Lower lobe of right lung (tissue), 2 donors: ENCODE measurements around the gene ATP5PD. TPM values are rescaled to one million over a fixed set of nuclear protein-coding genes. Genes with fewer than 3 reads are reported as not detected.

Experiments used
- ATAC-seq, 2 donors: fragments of 200-7000 bp; cut with Tn5 transposase; one replicate each; pipeline ENCODE4 v1.9.1; 2020 to 2022; ENCODE audit warnings: mild to moderate bottlenecking in 2 of 2, moderate library complexity in 2 of 2
- DNase-seq: peaks from one replicate; pipeline ENCODE4 v3.0.0-alpha.2; 2020
- H3K27ac ChIP-seq: fragments of 200-600 bp; one replicate; pipeline ENCODE4 v1.8.0; 2022
- H3K27me3 ChIP-seq: fragments of 200-600 bp; one replicate; pipeline ENCODE4 v1.8.0; 2022; ENCODE audit warnings: low read depth
- H3K36me3 ChIP-seq: fragments of 200-600 bp; one replicate; pipeline ENCODE4 v1.8.0; 2022; ENCODE audit warnings: mild to moderate bottlenecking
- H3K4me1 ChIP-seq: fragments of 200-600 bp; one replicate; pipeline ENCODE4 v1.8.0; 2022
- H3K4me3 ChIP-seq: fragments of 200-600 bp; one replicate; pipeline ENCODE4 v1.8.0; 2022; ENCODE audit warnings: mild to moderate bottlenecking
- H3K9me3 ChIP-seq: fragments of 200-600 bp; one replicate; pipeline ENCODE4 v1.8.0; 2022
- intact Hi-C: fragments of 100-400 bp; cut with DNase I; formaldehyde crosslinking; loops from one replicate; pipeline ENCODE4 v1.11.0; 2022
- total RNA-seq: library from RNA; stranded (reverse); fragmentation: NEBNext Ultra II Directional; extraction: Animal tissue kit (Norgen Biotek cat#: 25700); gene quantifications from one replicate; pipeline ENCODE4 v1.2.1, GENCODE V29; 2021
- TF ChIP-seq, protein P1 (sequence below): fragments of 200-600 bp; IDR thresholded peaks from one replicate; pipeline ENCODE4 v1.8.0; 2022; ENCODE audit warnings: antibody characterized with exemption, mild to moderate bottlenecking
- donor health status: DM: no; HTN: yes; CAD: no; lungs with severe emphysema.

Gene ATP5PD
- total RNA-seq, 1 donor from 2014 or later = 171 TPM

DNA sequence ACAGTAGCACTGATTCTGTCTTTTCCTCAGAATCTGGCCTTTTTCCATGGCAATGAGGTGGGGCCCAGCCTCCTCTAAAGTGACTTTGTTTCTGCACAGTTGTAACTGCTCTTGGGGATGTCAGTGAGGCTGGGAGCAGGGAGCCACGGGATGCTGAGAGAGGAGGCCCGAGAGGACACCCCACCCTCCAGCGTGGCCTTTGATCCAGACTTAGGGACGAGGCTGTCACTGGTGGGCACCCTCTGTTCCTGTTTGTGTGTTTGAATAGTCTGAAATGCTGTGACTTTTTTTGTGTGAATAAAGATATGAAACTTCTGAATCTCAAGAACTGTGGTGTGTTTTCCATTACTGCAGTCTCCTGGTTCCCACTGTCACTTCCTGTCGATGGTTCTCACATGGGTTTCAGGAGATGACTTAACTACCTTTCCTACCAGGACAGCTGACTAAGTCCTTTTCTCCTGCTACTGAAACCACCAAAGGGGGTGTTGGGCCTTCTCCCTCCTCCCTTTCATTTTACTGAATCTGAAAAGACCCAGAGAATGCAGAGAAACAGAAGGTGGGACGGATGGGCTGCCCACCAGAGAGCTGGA lies 18.9 kb upstream of the ATP5PD start:
- H3K4me3 ChIP-seq = no peak overlapping the region
- ATAC-seq (no peak), DNase-seq (no peak)
- intact Hi-C loops = no loop called here
- H3K27ac ChIP-seq = no peak overlapping the region
- H3K36me3 ChIP-seq = peaks cover 42% of the 10 kb centered on the region
- no peaks in the 10 kb centered on the region for H3K27me3 ChIP-seq
- TF ChIP-seq, protein P1, sequence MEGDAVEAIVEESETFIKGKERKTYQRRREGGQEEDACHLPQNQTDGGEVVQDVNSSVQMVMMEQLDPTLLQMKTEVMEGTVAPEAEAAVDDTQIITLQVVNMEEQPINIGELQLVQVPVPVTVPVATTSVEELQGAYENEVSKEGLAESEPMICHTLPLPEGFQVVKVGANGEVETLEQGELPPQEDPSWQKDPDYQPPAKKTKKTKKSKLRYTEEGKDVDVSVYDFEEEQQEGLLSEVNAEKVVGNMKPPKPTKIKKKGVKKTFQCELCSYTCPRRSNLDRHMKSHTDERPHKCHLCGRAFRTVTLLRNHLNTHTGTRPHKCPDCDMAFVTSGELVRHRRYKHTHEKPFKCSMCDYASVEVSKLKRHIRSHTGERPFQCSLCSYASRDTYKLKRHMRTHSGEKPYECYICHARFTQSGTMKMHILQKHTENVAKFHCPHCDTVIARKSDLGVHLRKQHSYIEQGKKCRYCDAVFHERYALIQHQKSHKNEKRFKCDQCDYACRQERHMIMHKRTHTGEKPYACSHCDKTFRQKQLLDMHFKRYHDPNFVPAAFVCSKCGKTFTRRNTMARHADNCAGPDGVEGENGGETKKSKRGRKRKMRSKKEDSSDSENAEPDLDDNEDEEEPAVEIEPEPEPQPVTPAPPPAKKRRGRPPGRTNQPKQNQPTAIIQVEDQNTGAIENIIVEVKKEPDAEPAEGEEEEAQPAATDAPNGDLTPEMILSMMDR = no peak
- no peaks in the 10 kb centered on the region for H3K4me1 ChIP-seq
- no peaks in the 10 kb centered on the region for H3K9me3 ChIP-seq

DNA sequence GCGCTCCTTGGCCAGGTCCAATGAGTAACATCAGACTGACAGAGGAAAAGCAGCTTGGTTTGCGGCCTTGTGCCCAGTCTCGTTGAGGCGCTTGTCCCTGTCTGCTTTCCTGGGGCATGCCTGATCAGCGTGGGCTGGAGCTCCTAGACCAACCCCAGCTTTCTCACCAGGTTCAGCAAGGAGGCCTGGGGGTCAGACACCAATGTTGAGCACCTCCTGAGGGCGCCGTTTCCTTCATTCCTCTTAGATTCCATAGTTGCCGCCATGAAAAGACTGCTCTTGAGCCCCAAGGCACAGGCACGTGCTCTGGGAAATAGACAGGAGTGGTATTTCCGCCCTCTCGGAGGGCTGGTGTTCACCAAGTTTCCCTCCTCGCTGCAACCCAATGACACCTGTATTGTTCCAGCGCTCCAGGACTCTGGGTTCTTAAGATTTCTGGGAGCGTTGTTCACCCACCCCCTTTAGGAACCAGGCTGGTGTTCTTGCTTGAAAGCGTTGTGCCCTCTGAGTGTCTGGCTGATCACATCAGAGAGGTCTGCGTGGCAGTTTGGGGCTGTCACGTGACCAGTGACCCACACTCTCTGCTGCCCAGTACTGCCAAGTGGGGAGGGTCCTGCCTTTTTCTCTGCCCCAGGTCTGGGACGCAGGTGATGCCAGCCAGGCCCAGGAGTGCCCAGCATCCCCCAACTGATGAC lies 18.2 kb upstream of the ATP5PD start:
- peaks cover 47% of the 10 kb centered on the region for H3K36me3 ChIP-seq
- no peaks in the 10 kb centered on the region for H3K9me3 ChIP-seq
- no peaks in the 10 kb centered on the region for H3K27me3 ChIP-seq
- DNase-seq (no peak), ATAC-seq (no peak)
- peaks cover 5% of the 10 kb centered on the region for H3K4me1 ChIP-seq
- intact Hi-C loops = no loop called here
- TF ChIP-seq, protein P1 = no peak
- no peak overlapping the region for H3K4me3 ChIP-seq
- no peak overlapping the region for H3K27ac ChIP-seq

DNA sequence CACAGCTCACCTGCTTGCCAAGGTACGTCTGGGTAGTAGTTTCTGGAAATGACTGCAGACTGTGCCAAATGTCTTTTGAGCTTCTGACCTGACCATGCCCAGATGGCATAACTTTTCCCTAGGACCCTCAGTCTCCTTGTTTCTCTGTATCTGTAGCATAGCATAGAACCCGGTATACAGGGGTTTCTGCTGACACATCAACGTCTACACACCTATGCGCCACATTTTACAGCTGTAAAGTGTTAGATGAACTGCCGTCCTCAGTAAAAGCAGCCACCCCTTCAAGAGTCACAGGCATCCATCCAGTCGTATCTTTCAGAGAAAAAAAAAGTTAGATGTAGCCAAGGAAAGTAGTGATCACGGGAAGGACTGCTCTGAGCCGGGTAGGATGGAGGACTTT lies 17.7 kb upstream of the ATP5PD start:
- H3K27me3 ChIP-seq = no peaks in the 10 kb centered on the region
- no peak for DNase-seq
- peaks cover 53% of the 10 kb centered on the region for H3K36me3 ChIP-seq
- no peak overlapping the region for H3K4me3 ChIP-seq
- H3K4me1 ChIP-seq = peaks cover 10% of the 10 kb centered on the region
- ATAC-seq = no peak
- TF ChIP-seq, protein P1 = no peak
- H3K9me3 ChIP-seq = no peaks in the 10 kb centered on the region
- H3K27ac ChIP-seq = no peak overlapping the region
- intact Hi-C loops = no loop called here

DNA sequence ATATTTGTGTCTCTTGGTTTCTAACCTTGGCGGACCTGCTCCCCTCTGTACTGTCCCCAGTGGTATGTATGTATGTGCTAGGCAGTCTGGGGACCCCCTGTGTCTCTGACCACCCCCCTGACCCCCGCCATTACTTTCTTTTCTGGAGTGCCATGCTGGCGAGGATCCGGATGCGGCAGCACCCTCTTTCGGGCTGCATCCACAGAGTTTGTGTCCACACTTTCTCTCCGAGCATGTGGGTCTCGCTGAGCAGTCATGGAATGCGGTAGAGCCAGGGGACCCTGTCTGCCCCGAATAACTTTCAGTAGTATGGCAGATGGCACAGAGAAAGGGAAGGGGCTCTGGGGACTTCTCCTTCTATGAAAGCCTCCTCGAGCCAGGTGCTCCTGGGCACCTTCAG lies 17.3 kb upstream of the ATP5PD start:
- DNase-seq = no peak
- intact Hi-C loops = no loop called here
- Histone ChIP-seq H3K4me3 (no peak overlapping the region), H3K27me3 (no peaks in the 10 kb centered on the region), H3K4me1 (peaks cover 14% of the 10 kb centered on the region), H3K9me3 (no peaks in the 10 kb centered on the region), H3K27ac (no peak overlapping the region), H3K36me3 (peaks cover 57% of the 10 kb centered on the region)
- ATAC-seq = no peak
- TF ChIP-seq, protein P1 = no peak

DNA sequence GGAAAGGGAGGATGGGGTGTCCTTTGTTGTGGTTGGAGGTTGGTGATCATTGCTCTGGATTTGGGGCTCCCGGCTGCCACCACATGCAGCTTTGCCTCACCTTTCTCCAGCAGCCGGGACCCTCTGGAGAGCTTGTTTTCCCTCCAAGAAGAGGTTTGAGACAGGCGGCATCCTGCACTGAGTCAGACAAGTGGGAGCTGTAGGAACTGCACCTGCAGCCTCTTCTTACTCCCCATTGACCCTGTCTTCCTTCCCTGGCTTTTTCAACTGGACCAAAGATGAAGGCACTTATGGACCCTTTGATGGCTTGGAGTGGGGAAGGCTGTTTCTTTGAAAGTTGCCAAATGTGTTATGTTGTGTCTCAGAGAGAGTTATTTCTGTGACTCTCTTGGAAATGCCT lies 16.9 kb upstream of the ATP5PD start:
- intact Hi-C loops = no loop called here
- peaks cover 14% of the 10 kb centered on the region for H3K4me1 ChIP-seq
- no peak for DNase-seq
- ATAC-seq = no peak
- no peak overlapping the region for H3K4me3 ChIP-seq
- TF ChIP-seq, protein P1 = no peak
- H3K9me3 ChIP-seq = no peaks in the 10 kb centered on the region
- no peak overlapping the region for H3K27ac ChIP-seq
- no peaks in the 10 kb centered on the region for H3K27me3 ChIP-seq
- peaks cover 59% of the 10 kb centered on the region for H3K36me3 ChIP-seq
